NCI-H2171 (cell line): ENCODE results near the gene KARS1.
"Not testable (repeated sequence)": the region's sequence is repeated elsewhere in the genome, so short reads cannot be mapped to it uniquely, and the experiment has no call there.

Source experiments
- DNase-seq: peaks from one replicate; lab custom pipeline; 2025; lab: John Stamatoyannopoulos, UW

Gene KARS1

DNA sequence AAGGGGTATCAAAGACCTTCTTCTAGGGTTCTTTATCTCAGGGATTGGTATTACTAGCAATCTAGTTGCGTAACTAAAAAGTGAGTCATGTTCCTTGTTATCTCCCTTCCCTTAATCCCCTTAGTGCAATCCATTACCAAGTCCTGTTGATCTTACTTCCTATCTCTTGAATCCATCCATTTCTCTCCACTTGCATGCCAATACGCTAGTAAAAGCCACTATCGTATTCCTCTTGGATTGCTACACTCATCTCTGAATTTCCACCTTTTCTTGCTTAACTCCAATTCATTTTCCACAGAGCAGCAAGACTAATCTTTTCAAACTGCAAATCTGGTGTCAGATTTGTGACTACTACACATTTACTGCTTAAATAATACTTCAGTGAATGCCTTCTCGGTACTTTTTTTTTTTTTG, 22.5 kb downstream of the KARS1 start:
- no peak for DNase-seq

DNA sequence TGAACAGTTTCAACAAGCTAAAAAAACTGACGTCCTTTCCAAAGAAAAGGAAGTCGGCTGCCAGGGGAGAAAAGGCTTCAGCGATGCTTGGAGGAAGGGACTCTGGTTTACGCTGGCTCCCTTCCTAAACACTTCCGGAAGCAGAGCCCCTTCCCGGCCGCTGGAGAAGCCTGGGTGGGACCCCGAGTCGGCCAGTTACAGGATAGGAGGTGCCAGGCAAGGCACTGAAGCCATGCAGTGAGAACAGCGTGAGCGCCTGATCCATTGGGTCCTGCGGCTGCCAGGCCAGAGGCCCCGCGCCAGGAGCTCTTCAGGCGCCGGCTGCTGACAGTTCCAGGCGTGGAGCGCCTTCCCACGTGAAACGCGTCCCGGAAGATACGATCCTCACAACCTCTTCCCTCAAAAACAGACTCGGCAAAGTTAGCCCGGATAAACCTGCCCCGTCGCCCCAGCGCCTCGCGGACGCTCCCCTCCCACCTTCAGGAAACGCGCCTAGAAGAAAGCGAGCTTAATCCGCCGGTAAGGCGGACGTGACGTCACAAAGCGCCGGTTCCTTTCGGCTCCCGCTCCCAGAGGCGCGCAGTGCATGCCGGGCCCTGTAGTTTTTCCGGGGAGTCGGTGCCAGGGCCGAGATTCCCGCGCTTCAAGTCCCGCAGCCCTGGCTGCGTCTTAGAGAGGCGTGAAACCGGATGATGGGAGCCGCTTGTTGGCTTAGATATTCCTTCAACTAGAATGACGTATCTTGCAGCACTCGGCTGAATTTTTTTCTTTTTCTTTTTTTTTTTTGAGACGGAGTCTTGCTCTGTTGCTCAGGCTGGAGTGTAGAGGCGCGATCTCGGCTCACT, 24.5 kb downstream of the KARS1 start, which contains the start of gene ADAT1:
Gene ADAT1, minus strand, starts transcription at position 521 of the 845 bp plus-strand sequence. CDS start 2,482 bp downstream, outside the sequence.
- peak; percentile 98 for DNase-seq

DNA sequence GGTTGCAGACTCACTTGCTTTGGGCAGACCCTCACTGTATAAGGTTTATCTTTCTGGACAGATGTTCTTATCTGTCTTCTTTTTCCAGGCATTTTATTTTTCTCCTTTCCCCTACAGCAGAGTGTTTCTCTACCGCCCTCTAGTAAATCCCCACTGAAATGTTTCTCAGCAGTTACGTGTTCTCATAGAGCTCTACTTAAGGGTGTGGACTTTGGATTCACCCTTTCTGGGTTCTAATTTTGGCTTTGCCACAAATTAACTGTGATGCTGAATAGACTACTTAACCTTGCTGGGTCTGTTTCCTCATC, 26.3 kb downstream of the KARS1 start:
- no peak for DNase-seq

DNA sequence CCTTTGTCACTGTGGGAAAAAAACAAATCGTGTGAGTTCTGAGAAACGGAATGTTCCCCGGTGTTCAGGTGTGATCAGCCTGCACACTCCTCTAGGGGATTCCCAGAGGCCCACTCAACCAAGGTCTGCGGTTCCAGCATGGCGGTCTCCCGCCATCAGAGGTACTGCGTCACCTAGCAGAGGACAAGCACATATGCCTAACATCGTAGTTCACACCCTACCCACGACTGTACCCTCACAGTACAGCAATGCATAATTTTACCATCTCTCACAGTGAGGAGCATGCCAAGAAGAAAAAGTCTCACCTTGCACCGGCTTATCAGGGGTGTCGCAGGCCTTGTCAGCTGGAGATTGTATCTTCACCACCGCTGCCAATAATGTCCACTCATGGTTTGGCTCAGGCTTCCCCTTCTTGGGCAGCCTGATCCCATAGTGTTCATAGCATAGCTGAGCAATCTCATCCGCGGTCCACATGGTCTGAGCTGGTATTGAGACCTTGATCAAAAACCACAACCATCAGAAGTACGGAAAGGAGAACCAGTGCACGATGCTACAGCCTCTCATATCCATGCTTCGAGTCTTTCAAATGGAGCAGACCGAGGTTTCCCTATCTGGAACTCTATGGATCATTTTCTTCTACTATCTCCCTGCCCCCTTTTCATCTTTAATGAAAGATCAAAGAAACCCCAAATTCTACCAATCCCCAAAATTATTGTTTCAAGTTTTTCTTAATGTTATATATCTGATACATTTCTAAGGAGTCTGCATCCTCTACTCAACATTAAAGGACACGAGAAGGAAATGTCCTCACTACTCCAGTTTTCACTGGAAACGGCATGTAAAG, 26.9 kb downstream of the KARS1 start:
- DNase-seq, result no peak

DNA sequence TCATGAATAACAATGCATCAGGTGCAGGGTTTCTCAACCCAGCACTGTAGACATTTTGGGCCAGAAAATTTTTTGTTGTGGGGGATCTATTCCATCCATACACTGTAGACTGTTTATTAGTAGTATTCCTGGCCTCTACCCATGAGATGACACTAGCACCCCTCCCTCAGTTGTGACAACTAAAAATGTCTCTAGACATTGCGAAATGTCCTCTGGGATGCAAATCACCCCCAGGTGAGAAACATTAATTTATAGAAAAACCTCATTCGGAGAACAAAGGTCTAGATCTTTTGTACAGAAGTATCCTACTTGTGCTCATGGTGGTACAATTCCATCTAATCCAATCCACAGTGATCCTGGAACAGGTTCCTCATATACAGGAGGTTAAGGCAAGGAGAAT, 28.7 kb downstream of the KARS1 start:
- no peak for DNase-seq

DNA sequence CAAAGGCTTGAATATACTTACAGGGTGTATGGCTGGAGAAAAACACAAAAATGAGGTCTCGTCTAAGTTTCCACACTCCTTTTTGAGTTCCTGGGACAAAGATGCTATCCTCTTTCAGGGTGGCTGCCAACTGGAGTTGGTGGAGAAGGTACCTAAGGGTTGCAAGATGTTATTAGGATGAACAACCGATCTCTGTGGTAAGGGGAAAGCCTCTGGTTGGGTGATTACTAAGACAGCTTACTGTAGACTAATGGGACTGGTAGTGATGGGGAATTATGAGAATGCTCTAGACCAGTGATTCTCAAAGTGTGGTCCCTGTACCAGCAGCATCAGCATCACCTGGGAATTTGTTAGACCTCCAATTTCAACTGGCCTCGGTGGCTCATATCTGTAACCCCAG, 30.3 kb downstream of the KARS1 start:
- DNase-seq, result no peak

DNA sequence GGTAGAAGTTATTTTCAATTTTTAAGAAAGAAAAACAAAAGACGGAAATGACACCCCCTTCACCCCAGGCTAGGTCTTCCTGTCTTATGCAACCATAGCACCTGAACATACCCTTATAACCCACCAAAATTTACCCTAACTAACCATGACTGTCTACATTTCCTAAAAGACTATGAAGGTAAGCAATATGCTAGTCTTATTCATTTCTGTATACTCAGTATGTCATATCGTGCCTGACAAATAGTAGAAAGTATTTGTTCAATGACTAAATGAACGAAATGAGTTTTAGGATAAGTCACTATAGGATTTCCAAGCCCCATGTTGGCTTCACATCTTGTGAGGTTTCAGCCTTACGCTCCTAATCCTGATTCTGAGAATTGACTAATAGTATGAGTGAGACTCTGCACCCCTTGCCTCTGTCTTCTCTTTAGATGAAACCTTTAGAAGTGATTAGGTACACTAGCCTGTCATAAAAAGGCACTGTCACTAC, 30.9 kb downstream of the KARS1 start:
- DNase-seq, result no peak

DNA sequence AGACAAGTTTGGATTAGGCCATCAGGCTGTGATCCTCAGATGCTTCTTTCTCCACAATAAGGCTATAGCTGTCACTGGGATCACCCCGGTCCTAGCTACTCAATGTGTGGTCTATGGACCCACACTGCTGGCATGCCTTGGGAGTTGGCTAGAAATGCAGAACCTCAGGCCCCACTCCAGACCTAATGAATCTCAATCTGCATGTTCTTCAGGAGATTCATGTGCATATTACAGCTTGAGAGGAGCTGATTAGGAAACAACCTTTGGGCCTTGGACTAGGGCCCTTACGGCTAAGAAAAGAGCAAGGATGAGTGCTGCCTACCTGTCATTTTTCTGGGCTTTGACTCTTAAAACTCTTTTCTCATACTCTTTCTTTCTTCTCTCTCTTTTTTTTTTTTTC, 31.8 kb downstream of the KARS1 start:
- no peak for DNase-seq

DNA sequence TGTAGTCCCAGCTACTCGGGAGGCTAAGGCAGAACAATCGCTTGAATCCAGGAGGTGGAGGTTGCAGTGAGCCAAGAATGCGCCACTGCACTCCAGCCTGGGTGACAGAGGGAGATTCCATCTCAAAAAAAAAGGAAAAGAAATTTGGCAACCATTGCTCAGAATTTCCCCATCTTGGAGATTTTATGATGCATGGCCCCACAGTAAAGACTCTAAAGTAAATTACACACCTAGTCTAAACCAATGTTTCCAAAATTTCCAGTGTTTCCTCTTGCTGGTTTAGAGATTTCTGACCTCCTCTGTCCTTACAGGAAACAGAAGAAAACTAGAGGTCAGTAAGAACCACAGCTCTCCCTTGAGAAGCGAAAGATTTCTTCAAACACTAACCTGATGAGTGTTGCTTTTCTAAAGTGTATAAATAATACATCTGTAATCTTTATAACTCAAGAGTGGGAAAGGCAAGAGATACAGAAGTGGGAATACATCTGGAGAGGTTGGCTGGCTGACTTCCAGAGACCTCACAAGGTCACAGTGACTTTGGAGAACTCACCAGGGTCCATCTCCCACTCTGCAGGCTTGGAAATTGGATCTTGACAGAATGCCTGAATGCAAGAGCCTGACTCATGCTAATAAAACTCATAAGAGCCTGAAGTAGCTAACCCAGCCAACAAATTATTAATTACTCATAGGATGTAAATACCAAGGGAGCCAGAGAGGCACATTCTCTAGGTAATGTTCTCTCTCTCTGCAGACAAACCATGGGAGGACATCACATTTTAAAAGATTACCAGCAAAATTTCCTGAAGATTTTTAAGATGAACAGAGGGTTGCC, 33.2 kb downstream of the KARS1 start:
- no peak for DNase-seq

DNA sequence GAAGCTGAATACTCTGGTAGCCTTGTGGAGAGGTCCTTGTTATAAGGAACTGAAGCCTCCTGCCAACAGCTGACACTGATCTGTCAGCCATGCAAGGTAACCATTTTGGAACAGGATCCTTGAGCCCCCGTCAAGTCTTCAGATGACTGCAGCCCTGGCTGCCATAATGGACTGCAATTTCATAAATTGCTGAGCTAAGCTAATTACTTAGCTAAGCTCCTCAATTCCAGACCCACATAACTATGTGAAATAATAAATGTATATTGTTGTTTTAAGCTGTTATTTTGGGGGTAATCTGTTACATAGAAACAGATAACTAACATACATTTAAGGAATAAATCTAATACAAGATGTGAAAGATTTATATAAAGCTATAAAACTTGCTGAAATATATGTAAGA, 41.0 kb downstream of the KARS1 start:
- no peak for DNase-seq

DNA sequence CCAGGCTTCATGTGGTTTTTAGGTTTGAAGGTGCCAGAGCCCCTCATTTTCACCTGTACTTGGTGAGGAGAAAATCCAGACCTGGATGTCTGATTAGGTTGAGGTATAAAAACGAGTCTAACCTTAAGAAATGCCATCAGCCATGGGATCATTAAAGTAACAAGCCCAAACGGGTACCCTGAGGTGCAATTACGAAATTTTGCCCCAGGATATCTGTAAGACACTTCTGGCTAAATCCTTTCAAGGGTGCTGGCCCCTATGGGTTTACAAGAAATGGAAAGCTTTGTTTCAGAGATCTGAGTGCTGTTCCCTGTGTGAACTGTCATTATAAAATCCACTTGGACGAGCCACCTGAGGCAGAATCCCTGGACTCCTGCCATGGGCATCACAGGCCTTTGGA, 44.2 kb downstream of the KARS1 start:
- no peak for DNase-seq

DNA sequence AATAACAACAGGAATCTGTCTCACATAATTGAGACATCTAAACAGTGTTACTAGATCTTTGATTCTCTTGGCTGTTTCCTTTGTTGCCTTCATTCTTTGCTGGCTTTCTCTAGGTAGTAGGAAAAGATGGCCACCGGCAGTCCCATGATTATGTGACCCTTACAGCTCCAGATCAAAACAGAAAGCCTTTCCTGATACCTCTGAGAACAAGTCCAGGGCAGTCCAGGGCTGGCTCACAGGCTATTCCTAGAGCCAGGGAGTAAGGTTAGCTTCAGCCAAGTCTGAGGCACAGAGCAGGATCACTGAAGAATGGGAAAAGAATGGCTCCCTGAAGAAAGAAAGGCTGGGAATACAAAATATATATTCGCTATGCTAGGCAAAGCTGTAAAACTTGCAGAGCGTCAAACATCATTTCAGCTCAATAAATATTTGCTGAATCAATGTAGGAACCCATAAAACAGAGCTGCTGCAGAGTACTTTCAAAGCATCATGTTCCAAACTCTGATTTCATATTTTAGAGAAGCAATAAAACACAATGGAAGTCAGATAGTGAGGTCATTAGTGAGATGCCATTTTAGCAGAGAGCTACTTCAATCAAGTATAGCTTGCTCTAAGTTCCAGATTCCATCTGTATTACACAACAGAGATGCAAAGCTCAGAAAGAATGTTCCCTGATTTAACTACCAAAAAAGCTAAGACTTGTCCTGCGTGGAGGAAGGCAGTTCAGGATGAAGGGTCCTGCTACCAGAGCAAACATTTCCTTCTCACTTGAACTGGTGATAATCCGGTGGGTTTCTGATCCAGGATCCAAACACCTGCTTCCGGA, 47.8 kb downstream of the KARS1 start:
- DNase-seq, result no peak

DNA sequence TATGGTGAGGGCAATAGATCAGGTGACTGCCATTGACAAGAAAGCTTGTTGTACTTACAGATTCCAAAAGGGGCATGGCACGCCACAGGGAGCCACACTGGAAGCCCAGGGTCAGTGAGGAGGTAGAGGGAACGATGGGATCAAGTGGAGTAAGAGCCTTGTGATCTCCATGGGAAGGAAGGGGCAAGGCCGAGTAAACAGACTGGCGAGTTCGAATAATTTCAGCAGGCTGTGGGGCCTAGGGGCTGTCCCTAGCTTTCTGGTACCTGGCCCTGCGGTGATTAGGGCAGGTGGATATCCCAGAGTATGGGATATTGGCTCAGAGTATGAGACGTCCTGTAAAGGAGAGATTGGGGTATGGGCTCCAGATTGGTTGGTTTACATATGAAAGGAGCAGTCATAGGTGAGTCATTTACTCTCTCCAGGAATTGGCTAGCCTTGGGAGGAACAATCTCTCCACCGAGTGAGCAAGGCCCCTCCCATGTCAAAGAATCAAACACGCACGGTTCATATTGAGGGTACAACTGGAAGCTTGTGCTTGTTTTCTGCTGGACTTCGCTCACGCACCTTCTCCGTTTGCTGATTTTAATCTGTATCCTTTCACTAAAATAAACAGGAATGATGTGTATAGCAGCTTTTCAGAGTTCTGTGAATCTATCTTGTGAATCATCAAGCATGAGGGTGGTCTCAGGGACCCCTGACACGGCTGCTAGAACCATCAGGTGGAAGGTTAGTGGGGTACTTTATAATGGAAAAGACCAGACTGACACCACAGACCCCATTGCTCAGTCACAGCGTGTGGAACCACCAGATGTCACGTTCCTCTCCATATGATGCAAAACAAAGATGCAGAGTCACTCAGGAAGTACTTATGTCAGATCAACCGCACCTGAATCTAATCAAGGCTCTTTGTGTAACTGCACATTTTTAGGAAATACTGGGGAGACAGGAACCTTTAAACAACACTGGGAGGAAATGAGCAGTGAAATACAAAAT, 53.3 kb downstream of the KARS1 start:
- peak; percentile 43 for DNase-seq

DNA sequence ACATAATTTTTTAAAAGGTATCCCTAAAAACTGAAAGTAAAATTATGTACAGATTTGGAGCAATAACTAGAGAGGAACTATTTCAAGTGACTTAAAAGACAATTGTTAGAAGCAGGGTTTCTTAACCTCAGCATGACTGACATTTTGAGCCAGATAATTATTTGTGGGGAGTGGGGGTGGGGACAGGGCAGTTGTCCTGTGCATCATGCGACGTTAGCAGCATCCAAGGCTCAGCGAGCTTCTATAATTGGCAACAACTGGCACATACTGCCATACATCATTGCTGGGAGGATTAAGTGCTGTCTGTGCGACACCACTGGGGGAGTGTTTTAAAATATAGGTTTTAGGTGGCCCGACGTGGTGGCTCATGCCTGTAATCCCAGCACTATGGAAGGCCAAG, 54.2 kb downstream of the KARS1 start:
- no peak for DNase-seq

DNA sequence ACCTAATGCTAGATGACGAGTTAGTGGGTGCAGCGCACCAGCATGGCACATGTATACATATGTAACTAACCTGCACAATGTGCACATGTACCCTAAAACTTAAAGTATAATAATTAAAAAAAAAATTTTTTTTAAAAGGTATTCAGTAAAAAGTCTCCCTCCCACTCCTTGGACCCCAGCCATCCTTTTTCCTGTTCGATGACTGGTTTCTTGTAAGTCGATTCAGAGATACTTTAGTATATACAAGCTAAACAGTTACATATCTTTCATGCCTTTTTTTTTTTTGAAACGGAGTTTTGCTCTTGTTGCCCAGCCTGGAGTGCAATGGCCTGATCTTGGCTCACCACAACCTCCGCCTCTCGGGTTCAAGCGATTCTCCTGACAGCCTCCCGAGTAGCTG, 55.5 kb downstream of the KARS1 start:
- DNase-seq, result not testable (repeated sequence)

DNA sequence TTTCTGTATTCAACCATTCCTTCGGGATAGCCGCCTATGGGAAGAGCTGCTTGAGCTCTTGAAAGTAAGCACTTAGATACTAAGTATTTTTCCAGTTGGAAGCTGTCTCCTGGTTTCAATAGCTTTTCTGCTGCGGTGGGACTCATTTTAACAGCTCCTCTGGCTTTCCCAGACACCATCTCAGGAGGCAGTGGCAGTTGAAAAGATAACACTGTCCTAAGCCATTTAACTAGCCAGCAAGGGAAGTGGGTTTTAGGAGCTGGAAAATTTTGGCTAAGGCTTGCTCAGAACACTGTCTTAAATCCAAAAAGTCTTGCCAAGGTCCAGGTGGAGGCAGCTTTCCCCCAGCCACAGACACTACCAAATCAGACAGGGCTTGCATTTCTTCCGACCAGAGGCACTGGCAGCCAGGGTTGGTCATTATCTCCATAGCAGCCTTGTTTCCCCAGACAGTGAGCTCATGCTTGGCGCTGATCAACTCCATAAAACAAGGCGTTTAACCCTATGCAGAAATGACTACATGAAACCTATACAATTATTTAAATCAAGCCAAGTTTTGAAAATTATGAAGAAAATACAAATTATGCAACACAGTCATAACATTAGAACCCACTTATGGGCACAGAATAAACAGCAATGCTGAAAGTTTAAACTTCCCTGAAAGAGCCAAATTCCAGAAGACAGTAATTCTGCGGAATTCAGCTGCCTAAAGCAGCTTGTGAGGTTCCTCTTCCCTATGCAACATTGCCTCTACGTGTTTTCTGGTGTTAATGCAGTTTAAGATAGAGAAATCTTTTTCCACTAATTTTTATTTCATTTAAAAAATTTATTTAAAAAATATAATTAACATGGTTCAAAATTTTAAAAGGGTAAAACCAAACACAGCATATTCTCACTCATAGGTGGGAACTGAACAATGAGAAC, 56.3 kb downstream of the KARS1 start:
- no peak for DNase-seq

DNA sequence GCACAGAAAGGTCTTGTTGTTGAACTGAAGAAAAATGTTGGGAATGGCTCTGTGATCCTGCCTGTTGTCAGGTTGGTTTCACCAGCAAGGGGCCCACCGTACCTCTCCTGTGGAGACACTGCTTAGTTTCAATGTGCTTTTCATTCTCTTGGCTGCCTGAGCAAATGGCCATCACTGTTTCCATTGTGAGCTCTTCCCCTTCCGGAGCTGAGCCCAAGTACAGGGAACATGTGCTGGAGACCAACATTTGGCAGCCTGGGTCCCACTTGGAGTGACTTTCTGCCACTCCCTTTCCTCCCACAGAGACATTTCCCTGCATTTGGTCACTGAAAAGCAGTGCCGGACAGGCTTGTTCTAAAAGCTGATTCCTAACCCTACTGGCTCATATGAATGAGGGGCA, 58.2 kb downstream of the KARS1 start:
- DNase-seq, result no peak

DNA sequence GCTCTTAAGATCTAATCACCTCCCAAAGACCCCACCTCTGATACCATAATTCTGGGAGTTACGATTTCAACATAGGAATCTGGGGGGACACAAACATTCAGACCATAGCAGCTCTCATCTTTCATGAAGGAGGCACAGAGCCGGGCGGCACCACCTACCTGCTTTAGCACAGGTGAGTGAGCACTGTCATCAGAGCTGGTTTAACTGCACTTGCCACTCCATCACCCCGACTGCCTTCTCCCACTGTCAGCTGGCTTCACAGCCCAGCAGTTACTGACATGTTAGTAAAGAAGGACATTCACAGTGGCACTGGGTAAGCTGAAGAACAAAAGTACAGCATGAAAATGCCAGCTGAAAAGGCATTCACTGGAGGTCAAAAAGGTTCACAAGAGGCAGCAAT, 58.7 kb downstream of the KARS1 start:
- DNase-seq, result no peak

DNA sequence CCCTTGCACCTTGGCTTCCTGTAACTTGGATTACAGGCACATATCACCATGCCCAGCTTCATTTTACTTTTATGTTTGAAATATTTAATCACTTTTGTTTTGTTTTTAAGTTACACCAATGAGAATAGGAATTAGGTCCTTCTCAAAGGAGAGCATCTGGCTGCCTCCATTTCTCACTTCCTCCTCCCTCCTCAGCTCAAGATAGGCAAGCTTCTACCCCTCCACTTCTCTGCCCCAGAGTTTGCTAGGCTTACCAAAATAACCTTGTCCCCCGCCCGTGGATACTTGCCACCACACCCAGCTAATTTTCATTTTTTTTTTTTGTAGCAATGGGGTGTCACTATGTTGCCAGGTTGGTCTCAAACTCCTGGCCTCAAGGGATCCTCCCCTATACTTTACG, 63.4 kb downstream of the KARS1 start:
- DNase-seq, result no peak
